GM18519 (cell line): ENCODE measurements around the gene C9.
"Not testable (repeated sequence)": the region's sequence is repeated elsewhere in the genome, so short reads cannot be mapped to it uniquely, and the experiment has no call there.

Experiments
- ATAC-seq: cut with Tn5 transposase; IDR thresholded peaks from one replicate; pipeline ENCODE4 v1.9.1; 2021; ENCODE audit warnings: mild to moderate bottlenecking, moderate library complexity; ENCODE audit not compliant: unreplicated experiment, low FRiP score

Gene C9

GRCh38 chr5:39364367-39364766, at the start of gene C9:
C9 (minus strand) TSS chr5:39364495; CDS start chr5:39364464, 31 bp downstream.
- ATAC-seq, result no peak

GRCh38 chr5:39413771-39414170, 49.5 kb upstream of the C9 start:
- ATAC-seq, result no peak

- no peak for ATAC-seq
Observed at GRCh38 chr5:39412721-39413394, 48.6 kb upstream of the C9 start.

GRCh38 chr5:39411985-39412384, 47.7 kb upstream of the C9 start:
- ATAC-seq, result no peak

- ATAC-seq, result no peak
Observed at GRCh38 chr5:39411061-39411460, 46.8 kb upstream of the C9 start.

GRCh38 chr5:39409033-39409432, 44.7 kb upstream of the C9 start:
- ATAC-seq, result no peak

- ATAC-seq, result no peak
Observed at GRCh38 chr5:39405083-39405843, 41.0 kb upstream of the C9 start.

- ATAC-seq, result not testable (repeated sequence)
Observed at GRCh38 chr5:39403761-39404160, 39.5 kb upstream of the C9 start.

GRCh38 chr5:39402140-39402539, 37.8 kb upstream of the C9 start:
- ATAC-seq, result not testable (repeated sequence)

- ATAC-seq, result no peak
Observed at GRCh38 chr5:39400713-39401578, 36.7 kb upstream of the C9 start.

- no peak for ATAC-seq
Observed at GRCh38 chr5:39399135-39400036, 35.1 kb upstream of the C9 start.

- ATAC-seq, result no peak
Observed at GRCh38 chr5:39396843-39397242, 32.5 kb upstream of the C9 start.

- ATAC-seq, result no peak
Observed at GRCh38 chr5:39395521-39395920, 31.2 kb upstream of the C9 start.

GRCh38 chr5:39394946-39395345, 30.7 kb upstream of the C9 start:
- no peak for ATAC-seq

- no peak for ATAC-seq
Observed at GRCh38 chr5:39390945-39391344, 26.6 kb upstream of the C9 start.

GRCh38 chr5:39387293-39387692, 23.0 kb upstream of the C9 start:
- no peak for ATAC-seq

GRCh38 chr5:39384271-39384670, 20.0 kb upstream of the C9 start:
- no peak for ATAC-seq

GRCh38 chr5:39381376-39381775, 17.1 kb upstream of the C9 start:
- no peak for ATAC-seq

GRCh38 chr5:39379693-39380092, 15.4 kb upstream of the C9 start:
- ATAC-seq, result no peak

GRCh38 chr5:39377613-39378012, 13.3 kb upstream of the C9 start:
- no peak for ATAC-seq
